ENCODE measurements around the gene HNRNPF. TPM values are rescaled to one million over a fixed set of nuclear protein-coding genes. Genes with fewer than 3 reads are reported as not detected.
A peak's percentile ranks its signal among the peaks of the same experiment; 100 is the strongest.

HNRNPF gene
- total RNA-seq, 2 experiments from 2014 or later = 86.5 to 87.9 TPM

DNA sequence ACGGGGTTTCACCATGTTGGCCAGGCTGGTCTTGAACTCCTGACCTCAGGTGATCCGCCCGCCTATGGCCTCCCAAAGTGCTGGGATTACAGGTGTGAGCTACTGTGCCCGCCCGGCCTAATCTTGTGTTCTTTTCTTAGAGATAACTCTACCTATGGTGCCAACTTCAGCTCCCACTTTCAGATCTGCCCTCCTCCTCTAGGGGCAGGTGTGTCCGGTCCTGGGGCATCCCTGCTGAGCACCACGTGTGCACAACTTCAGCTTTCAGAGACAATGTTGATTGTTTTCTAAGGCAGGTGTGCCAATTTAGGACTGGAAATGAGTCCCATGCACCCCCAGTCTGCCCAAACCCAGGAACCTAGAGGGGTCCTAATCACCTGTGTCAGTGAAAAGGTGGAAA lies 56.0 kb downstream of the HNRNPF start:
- Mint-ChIP-seq H3K27me3 (peaks cover 18% of the 10 kb centered on the region), H3K4me3 (no peak overlapping the region), H3K36me3 (ENCODE audit: low read depth) (no peaks in the 10 kb centered on the region), H3K27ac (no peak overlapping the region), H3K9me3 (no peaks in the 10 kb centered on the region), H3K4me1 (ENCODE audit: low read depth) (peaks cover 13% of the 10 kb centered on the region)
- CTCF ChIA-PET = no interaction called here
- DNase-seq = no peak
- ATAC-seq (ENCODE audit: poor library complexity) = no peak
- intact Hi-C loops (cut with DNase I, micrococcal nuclease) = no loop called here
- H3K4me3 ChIP-seq (ENCODE audit: low read length) = no peak overlapping the region
- H3K36me3 ChIP-seq (ENCODE audit: insufficient read depth, low read length) = no peaks in the 10 kb centered on the region
- H3K27me3 ChIP-seq (ENCODE audit: control insufficient read depth in 1 of 2, insufficient read depth in 2 of 2, low read length in 2 of 2) = peaks cover 9 to 13% of the 10 kb centered on the region in 2 experiments
- peaks cover 24% of the 10 kb centered on the region for H3K4me1 ChIP-seq (ENCODE audit: insufficient read depth, low read length)
- H3K27ac ChIP-seq (ENCODE audit: low read depth in 1 of 2, low read length in 2 of 2) = no peak overlapping the region
- POLR2A ChIA-PET = no interaction called here
- no peaks in the 10 kb centered on the region for H3K9me3 ChIP-seq (ENCODE audit: control insufficient read depth in 1 of 2, insufficient read depth in 1 of 2, low read length in 2 of 2)
- TF ChIP-seq, protein P1, sequence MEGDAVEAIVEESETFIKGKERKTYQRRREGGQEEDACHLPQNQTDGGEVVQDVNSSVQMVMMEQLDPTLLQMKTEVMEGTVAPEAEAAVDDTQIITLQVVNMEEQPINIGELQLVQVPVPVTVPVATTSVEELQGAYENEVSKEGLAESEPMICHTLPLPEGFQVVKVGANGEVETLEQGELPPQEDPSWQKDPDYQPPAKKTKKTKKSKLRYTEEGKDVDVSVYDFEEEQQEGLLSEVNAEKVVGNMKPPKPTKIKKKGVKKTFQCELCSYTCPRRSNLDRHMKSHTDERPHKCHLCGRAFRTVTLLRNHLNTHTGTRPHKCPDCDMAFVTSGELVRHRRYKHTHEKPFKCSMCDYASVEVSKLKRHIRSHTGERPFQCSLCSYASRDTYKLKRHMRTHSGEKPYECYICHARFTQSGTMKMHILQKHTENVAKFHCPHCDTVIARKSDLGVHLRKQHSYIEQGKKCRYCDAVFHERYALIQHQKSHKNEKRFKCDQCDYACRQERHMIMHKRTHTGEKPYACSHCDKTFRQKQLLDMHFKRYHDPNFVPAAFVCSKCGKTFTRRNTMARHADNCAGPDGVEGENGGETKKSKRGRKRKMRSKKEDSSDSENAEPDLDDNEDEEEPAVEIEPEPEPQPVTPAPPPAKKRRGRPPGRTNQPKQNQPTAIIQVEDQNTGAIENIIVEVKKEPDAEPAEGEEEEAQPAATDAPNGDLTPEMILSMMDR (IDR thresholded peaks at IDR 0.05) = no peak

DNA sequence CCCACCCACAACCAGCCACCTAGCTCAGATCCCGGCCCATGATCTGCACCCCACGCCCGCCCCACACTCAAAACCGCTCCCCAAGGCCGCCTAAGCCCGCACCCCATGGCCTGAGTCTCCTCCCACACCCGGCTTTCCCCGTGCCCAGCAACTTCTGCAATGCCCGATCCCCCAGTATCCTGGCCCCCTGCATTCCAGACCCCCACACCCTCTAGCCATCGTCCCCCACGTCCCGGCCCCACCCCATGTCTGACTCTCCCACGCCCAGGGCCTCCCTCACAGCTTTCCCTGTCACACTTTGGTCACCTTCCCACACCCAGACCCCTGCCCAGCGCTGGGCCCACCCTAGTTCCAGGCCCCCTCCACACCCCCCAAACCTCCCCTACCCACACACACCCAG lies 57.7 kb downstream of the HNRNPF start:
- Histone ChIP-seq H3K27me3 (ENCODE audit: control insufficient read depth in 1 of 2, insufficient read depth in 2 of 2, low read length in 2 of 2) (peaks cover 9 to 13% of the 10 kb centered on the region in 2 experiments), H3K9me3 (ENCODE audit: control insufficient read depth in 1 of 2, insufficient read depth in 1 of 2, low read length in 2 of 2) (no peaks in the 10 kb centered on the region), H3K27ac (ENCODE audit: low read depth in 1 of 2, low read length in 2 of 2) (no peak overlapping the region), H3K36me3 (ENCODE audit: insufficient read depth, low read length) (no peaks in the 10 kb centered on the region), H3K4me3 (ENCODE audit: low read length) (no peak overlapping the region), H3K4me1 (ENCODE audit: insufficient read depth, low read length) (peaks cover 26% of the 10 kb centered on the region)
- ATAC-seq (ENCODE audit: poor library complexity) (no peak), DNase-seq (no peak)
- Mint-ChIP-seq H3K4me3 (no peak overlapping the region), H3K9me3 (no peaks in the 10 kb centered on the region), H3K27me3 (peaks cover 18% of the 10 kb centered on the region), H3K36me3 (ENCODE audit: low read depth) (no peaks in the 10 kb centered on the region), H3K4me1 (ENCODE audit: low read depth) (peaks cover 14% of the 10 kb centered on the region), H3K27ac (no peak overlapping the region)
- TF ChIP-seq, protein P1 (IDR thresholded peaks at IDR 0.05) = no peak
- intact Hi-C loops (cut with DNase I, micrococcal nuclease) = no loop called here
- POLR2A ChIA-PET = interaction anchor here (0.7 kb wide), 1 partner anchor 10 kb away, joined by 4 read pairs; no protein-coding TSS in a partner anchor
- CTCF ChIA-PET = no interaction called here

DNA sequence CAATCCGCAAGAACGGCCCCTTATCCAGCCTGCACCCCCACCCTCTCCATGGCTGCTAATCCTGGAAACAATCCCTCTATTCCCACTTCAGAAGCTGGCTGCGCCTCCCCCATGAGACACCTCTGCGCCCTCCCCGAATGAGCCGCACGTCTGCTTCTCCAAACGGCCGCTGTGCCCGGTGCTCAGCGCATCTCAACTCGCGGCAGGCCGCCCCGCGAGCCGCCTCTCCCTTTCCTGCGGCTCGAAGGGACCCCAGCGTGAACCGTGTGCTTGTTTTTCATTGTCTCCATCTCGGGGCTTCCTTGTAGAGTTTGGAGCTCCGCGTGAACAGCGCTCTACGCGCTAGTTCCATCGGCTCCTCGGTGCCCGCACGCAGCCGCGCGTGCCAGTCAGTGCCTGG lies 58.3 kb downstream of the HNRNPF start:
- ChIA-PET CTCF (no interaction called here), POLR2A (interaction anchor here (0.7 to 3.5 kb wide), 2 partner anchors 11 to 58 kb away, joined by 4 to 15 read pairs; no protein-coding TSS in a partner anchor)
- Mint-ChIP-seq H3K36me3 (ENCODE audit: low read depth) (no peaks in the 10 kb centered on the region), H3K27ac (no peak overlapping the region), H3K4me3 (peak overlapping the region; percentile 4), H3K4me1 (ENCODE audit: low read depth) (peaks cover 10% of the 10 kb centered on the region), H3K27me3 (peaks cover 18% of the 10 kb centered on the region), H3K9me3 (no peaks in the 10 kb centered on the region)
- no peak for ATAC-seq (ENCODE audit: poor library complexity)
- H3K4me1 ChIP-seq (ENCODE audit: insufficient read depth, low read length) = peaks cover 24% of the 10 kb centered on the region
- TF ChIP-seq, protein P1 (IDR thresholded peaks at IDR 0.05) = no peak
- H3K4me3 ChIP-seq (ENCODE audit: low read length) = peak overlapping the region; percentile 16
- intact Hi-C loops (cut with DNase I, micrococcal nuclease) = no loop called here
- no peak for DNase-seq
- H3K9me3 ChIP-seq (ENCODE audit: control insufficient read depth in 1 of 2, insufficient read depth in 1 of 2, low read length in 2 of 2) = no peaks in the 10 kb centered on the region
- H3K27ac ChIP-seq (ENCODE audit: low read depth in 1 of 2, low read length in 2 of 2) = no peak overlapping the region
- H3K36me3 ChIP-seq (ENCODE audit: insufficient read depth, low read length) = no peaks in the 10 kb centered on the region
- H3K27me3 ChIP-seq (ENCODE audit: control insufficient read depth in 1 of 2, insufficient read depth in 2 of 2, low read length in 2 of 2) = peaks cover 9 to 13% of the 10 kb centered on the region in 2 experiments

All from CD4-positive, alpha-beta T cell (primary cell).